ENCODE data around the gene P4HB. TPM values are rescaled to one million over a fixed set of nuclear protein-coding genes. Genes with fewer than 3 reads are reported as not detected.

P4HB gene
- total RNA-seq, 2 experiments from 2014 or later = 223 to 233 TPM

DNA sequence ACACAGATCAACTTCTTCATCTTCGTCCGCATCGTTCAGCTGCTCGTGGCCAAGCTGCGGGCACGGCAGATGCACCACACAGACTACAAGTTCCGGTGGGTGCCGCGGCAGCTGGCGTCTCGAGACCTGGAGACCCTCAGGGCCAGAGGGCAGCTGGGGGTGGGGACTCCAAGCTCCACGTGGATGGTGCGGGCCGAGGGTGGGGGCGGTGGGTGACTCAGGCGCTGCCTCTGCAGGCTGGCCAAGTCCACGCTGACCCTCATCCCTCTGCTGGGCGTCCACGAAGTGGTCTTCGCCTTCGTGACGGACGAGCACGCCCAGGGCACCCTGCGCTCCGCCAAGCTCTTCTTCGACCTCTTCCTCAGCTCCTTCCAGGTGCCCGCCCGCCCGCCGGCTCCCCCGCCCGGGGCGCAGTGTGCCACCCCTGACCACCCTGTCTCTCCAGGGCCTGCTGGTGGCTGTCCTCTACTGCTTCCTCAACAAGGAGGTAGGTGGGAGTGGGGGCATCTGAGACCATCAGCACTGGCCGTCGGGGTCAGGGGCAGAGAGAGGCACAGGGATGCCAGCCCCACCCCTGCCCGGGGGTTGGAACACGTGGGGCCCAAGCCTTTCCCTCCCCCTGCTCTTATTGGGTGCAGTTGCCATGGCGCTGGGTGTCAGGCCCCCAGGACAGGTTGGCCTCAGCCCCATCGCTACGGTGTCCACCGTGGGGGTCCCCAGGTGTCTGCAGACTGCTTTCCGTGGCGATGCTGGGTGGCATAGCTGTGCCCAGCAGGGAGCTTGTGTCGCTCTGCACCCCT lies 47.6 kb downstream of the P4HB start:
- Mint-ChIP-seq H3K36me3 (ENCODE audit: low read depth) (no peaks in the 10 kb centered on the region), H3K4me1 (ENCODE audit: low read depth) (no peaks in the 10 kb centered on the region), H3K4me3 (no peak overlapping the region), H3K27ac (no peak overlapping the region), H3K27me3 (peaks cover 27% of the 10 kb centered on the region), H3K9me3 (no peaks in the 10 kb centered on the region)
- ChIA-PET CTCF (no interaction called here), POLR2A (interaction anchor here (0.6 kb wide), 1 partner anchor 21 kb away, joined by 3 read pairs; no protein-coding TSS in a partner anchor)
- Histone ChIP-seq H3K9me3 (ENCODE audit: control insufficient read depth in 1 of 2, insufficient read depth in 1 of 2, low read length in 2 of 2) (no peaks in the 10 kb centered on the region), H3K27me3 (ENCODE audit: control insufficient read depth in 1 of 2, insufficient read depth in 2 of 2, low read length in 2 of 2) (peaks cover 2 to 18% of the 10 kb centered on the region in 2 experiments), H3K4me1 (ENCODE audit: insufficient read depth, low read length) (no peaks in the 10 kb centered on the region), H3K4me3 (ENCODE audit: low read length) (no peak overlapping the region), H3K27ac (ENCODE audit: low read depth in 1 of 2, low read length in 2 of 2) (no peak overlapping the region), H3K36me3 (ENCODE audit: insufficient read depth, low read length) (no peaks in the 10 kb centered on the region)
- TF ChIP-seq, protein P1, sequence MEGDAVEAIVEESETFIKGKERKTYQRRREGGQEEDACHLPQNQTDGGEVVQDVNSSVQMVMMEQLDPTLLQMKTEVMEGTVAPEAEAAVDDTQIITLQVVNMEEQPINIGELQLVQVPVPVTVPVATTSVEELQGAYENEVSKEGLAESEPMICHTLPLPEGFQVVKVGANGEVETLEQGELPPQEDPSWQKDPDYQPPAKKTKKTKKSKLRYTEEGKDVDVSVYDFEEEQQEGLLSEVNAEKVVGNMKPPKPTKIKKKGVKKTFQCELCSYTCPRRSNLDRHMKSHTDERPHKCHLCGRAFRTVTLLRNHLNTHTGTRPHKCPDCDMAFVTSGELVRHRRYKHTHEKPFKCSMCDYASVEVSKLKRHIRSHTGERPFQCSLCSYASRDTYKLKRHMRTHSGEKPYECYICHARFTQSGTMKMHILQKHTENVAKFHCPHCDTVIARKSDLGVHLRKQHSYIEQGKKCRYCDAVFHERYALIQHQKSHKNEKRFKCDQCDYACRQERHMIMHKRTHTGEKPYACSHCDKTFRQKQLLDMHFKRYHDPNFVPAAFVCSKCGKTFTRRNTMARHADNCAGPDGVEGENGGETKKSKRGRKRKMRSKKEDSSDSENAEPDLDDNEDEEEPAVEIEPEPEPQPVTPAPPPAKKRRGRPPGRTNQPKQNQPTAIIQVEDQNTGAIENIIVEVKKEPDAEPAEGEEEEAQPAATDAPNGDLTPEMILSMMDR (IDR thresholded peaks at IDR 0.05) = no peak
- intact Hi-C loops (cut with DNase I, micrococcal nuclease) = no loop called here
- DNase-seq = no peak
- no peak for ATAC-seq (ENCODE audit: poor library complexity)

GRCh38 chr17:81811705-81812570 lies 48.4 kb downstream of the P4HB start:
- no peaks in the 10 kb centered on the region for H3K36me3 ChIP-seq (ENCODE audit: insufficient read depth, low read length)
- intact Hi-C loops (cut with DNase I, micrococcal nuclease) = no loop called here
- Mint-ChIP-seq H3K4me3 (no peak overlapping the region), H3K36me3 (ENCODE audit: low read depth) (no peaks in the 10 kb centered on the region), H3K27ac (no peak overlapping the region), H3K4me1 (ENCODE audit: low read depth) (no peaks in the 10 kb centered on the region), H3K9me3 (no peaks in the 10 kb centered on the region), H3K27me3 (peaks cover 23% of the 10 kb centered on the region)
- TF ChIP-seq, protein P1 (IDR thresholded peaks at IDR 0.05) = no peak
- no peak overlapping the region for H3K4me3 ChIP-seq (ENCODE audit: low read length)
- ChIA-PET CTCF (no interaction called here), POLR2A (no interaction called here)
- no peak for ATAC-seq (ENCODE audit: poor library complexity)
- no peaks in the 10 kb centered on the region for H3K9me3 ChIP-seq (ENCODE audit: control insufficient read depth in 1 of 2, insufficient read depth in 1 of 2, low read length in 2 of 2)
- H3K27me3 ChIP-seq (ENCODE audit: control insufficient read depth in 1 of 2, insufficient read depth in 2 of 2, low read length in 2 of 2) = peaks cover 6 to 21% of the 10 kb centered on the region in 2 experiments
- H3K4me1 ChIP-seq (ENCODE audit: insufficient read depth, low read length) = no peaks in the 10 kb centered on the region
- DNase-seq = no peak
- H3K27ac ChIP-seq (ENCODE audit: low read depth in 1 of 2, low read length in 2 of 2) = no peak overlapping the region

DNA sequence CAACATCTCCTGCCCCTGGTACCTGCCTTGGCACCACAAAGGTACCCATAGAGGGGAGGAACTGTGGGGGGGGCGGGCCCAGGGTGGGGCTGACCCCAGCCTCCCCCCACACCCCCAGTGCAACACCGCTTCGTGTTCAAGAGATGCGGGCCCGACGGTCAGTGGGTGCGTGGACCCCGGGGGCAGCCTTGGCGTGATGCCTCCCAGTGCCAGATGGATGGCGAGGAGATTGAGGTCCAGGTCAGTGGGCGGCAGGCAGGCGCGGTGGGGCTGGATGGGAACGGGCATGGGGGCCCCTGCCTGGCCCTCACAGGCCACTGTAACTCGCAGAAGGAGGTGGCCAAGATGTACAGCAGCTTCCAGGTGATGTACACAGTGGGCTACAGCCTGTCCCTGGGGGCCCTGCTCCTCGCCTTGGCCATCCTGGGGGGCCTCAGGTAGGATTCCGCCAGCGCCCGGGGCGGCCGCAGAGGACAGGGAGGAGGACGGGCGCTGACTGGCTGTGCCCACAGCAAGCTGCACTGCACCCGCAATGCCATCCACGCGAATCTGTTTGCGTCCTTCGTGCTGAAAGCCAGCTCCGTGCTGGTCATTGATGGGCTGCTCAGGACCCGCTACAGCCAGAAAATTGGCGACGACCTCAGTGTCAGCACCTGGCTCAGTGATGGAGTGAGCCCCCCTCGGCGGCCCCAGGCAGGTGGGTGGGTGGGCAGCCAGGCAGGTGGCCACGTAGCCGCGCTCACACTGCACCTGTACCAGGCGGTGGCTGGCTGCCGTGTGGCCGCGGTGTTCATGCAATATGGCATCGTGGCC lies 49.2 kb downstream of the P4HB start:
- peaks cover 0 to 4% of the 10 kb centered on the region in 2 experiments for H3K9me3 ChIP-seq (ENCODE audit: control insufficient read depth in 1 of 2, insufficient read depth in 1 of 2, low read length in 2 of 2)
- H3K27ac ChIP-seq (ENCODE audit: low read depth in 1 of 2, low read length in 2 of 2) = no peak overlapping the region
- Mint-ChIP-seq H3K36me3 (ENCODE audit: low read depth) (no peaks in the 10 kb centered on the region), H3K4me3 (no peak overlapping the region), H3K27ac (no peak overlapping the region), H3K4me1 (ENCODE audit: low read depth) (no peaks in the 10 kb centered on the region), H3K9me3 (no peaks in the 10 kb centered on the region), H3K27me3 (peaks cover 25% of the 10 kb centered on the region)
- CTCF ChIA-PET = no interaction called here
- H3K4me1 ChIP-seq (ENCODE audit: insufficient read depth, low read length) = no peaks in the 10 kb centered on the region
- TF ChIP-seq, protein P1 (IDR thresholded peaks at IDR 0.05) = no peak
- POLR2A ChIA-PET = no interaction called here
- H3K4me3 ChIP-seq (ENCODE audit: low read length) = no peak overlapping the region
- H3K27me3 ChIP-seq (ENCODE audit: control insufficient read depth in 1 of 2, insufficient read depth in 2 of 2, low read length in 2 of 2) = peaks cover 9 to 23% of the 10 kb centered on the region in 2 experiments
- ATAC-seq (ENCODE audit: poor library complexity) (no peak), DNase-seq (no peak)
- no peaks in the 10 kb centered on the region for H3K36me3 ChIP-seq (ENCODE audit: insufficient read depth, low read length)
- intact Hi-C loops (cut with DNase I, micrococcal nuclease) = no loop called here

All from CD4-positive, alpha-beta T cell (primary cell).